GM12878 (cell line): ENCODE data around the gene RHEB. TPM values are rescaled to one million over a fixed set of nuclear protein-coding genes. Genes with fewer than 3 reads are reported as not detected.
A peak's percentile ranks its signal among the peaks of the same experiment; 100 is the strongest.

Experiments used
- ATAC-seq: fragments of 200-7000 bp; cut with Tn5 transposase; 3 replicates; pipeline ENCODE4 v1.9.1; 2020; ENCODE audit warnings: mild to moderate bottlenecking, moderate library complexity
- BruUV-seq: library from RNA; stranded (reverse); fragments of 400-500 nt; replicated peaks from 2 replicates; lab custom pipeline; 2021; lab: Mats Ljungman, UMichigan
- CTCF ChIA-PET: fragments of 300-600 bp; sonication (Branson Sonifier 250); formaldehyde crosslinking; extraction: SDS; loops from one replicate; lab custom pipeline; 2021; ENCODE audit warnings: inconsistent platforms; lab: Yijun Ruan, JAX
- POLR2A ChIA-PET: fragments of 350-600 bp; formaldehyde crosslinking; extraction: SDS; loops from one replicate; lab custom pipeline; 2021; ENCODE audit warnings: inconsistent platforms; lab: Charles Lee
- RAD21 ChIA-PET: fragments of 300-600 bp; sonication (Branson Sonifier 250); formaldehyde crosslinking; loops from one replicate; lab custom pipeline; 2023; ENCODE audit warnings: antibody characterized with exemption; ENCODE audit not compliant: unreplicated experiment; lab: Charles Lee
- SMC1A ChIA-PET: fragments of 300-600 bp; sonication (Branson Sonifier 250); formaldehyde crosslinking; loops from one replicate; lab custom pipeline; 2023; ENCODE audit not compliant: unreplicated experiment, uncharacterized antibody; lab: Charles Lee
- DNase-seq: peaks from one replicate; pipeline ENCODE4 v3.0.0-alpha.2; 2011; ENCODE audit warnings: low read depth, low spot score
- FAIRE-seq: peaks from 3 replicates; lab custom pipeline; 2011; peaks lifted over from hg19 to GRCh38; lab: Jason Lieb, UNC
- H2AFZ ChIP-seq: 2 replicates; pipeline ENCODE4 v1.6.0; 2011; ENCODE audit warnings: low read depth, low read length, control low read depth; ENCODE audit not compliant: control insufficient read depth
- H3K27ac ChIP-seq: 2 replicates; pipeline ENCODE4 v1.5.1; 2011; ENCODE audit warnings: control low read depth; ENCODE audit not compliant: control insufficient read depth, insufficient read depth
- H3K27me3 ChIP-seq, 2 experiments: replicated peaks in 1 of 2; 2 replicates each; pipeline versions ENCODE4 v1.6.0 to v1.6.1; 2011; ENCODE audit warnings: low read length in 1 of 2; ENCODE audit not compliant: control insufficient read depth in 2 of 2, insufficient read depth in 2 of 2
- H3K36me3 ChIP-seq, 2 experiments: 2 replicates each; pipeline ENCODE4 v1.5.1; 2011; ENCODE audit warnings: low read length in 1 of 2; ENCODE audit not compliant: control insufficient read depth in 2 of 2, insufficient read depth in 2 of 2
- H3K4me1 ChIP-seq: 2 replicates; pipeline ENCODE4 v1.6.1; 2011; ENCODE audit warnings: mild to moderate bottlenecking, low read length, moderate library complexity, mixed read lengths; ENCODE audit not compliant: control insufficient read depth, insufficient read depth
- H3K4me2 ChIP-seq: 2 replicates; pipeline ENCODE4 v1.6.0; 2011; ENCODE audit warnings: control low read depth; ENCODE audit not compliant: control insufficient read depth, insufficient read depth
- H3K4me3 ChIP-seq: fragments of 200-600 bp; sonication (generic); 2 replicates; pipeline ENCODE4 v1.5.1; 2016
- H3K79me2 ChIP-seq: 2 replicates; pipeline ENCODE4 v1.6.0; 2011; ENCODE audit warnings: low read length; ENCODE audit not compliant: control insufficient read depth, insufficient read depth
- H3K9ac ChIP-seq: 2 replicates; pipeline ENCODE4 v1.8.0; 2011; ENCODE audit warnings: low read length, control low read depth, mixed read lengths; ENCODE audit not compliant: control insufficient read depth, insufficient read depth
- H3K9me3 ChIP-seq: replicated peaks from 3 replicates; pipeline ENCODE4 v1.5.1; 2011; ENCODE audit warnings: mild to moderate bottlenecking, low read length; ENCODE audit not compliant: control insufficient read depth, insufficient read depth
- H4K20me1 ChIP-seq: 2 replicates; pipeline ENCODE4 v1.6.0; 2011; ENCODE audit not compliant: control insufficient read depth, insufficient read depth
- CBX3 ChIP-seq: fragments of 200-600 bp; sonication (generic); IDR thresholded peaks from 2 replicates; pipeline ENCODE4 v1.6.1; 2016; ENCODE audit warnings: low read depth, borderline replicate concordance
- CREB1 ChIP-seq: IDR thresholded peaks from 2 replicates; pipeline ENCODE4 v1.6.1; 2012; ENCODE audit warnings: low read depth, mild to moderate bottlenecking, inconsistent platforms
- KAT2A ChIP-seq: conservative IDR thresholded peaks from 2 replicates; pipeline ENCODE4 v1.6.1; 2011; ENCODE audit warnings: low read depth, low read length; ENCODE audit not compliant: control insufficient read depth
- MYC ChIP-seq: IDR thresholded peaks from 2 replicates; pipeline ENCODE4 v1.6.1; 2011; ENCODE audit warnings: mild to moderate bottlenecking, low read length, moderate library complexity, inconsistent platforms; ENCODE audit not compliant: insufficient read depth, insufficient replicate concordance, insufficient read length, severe bottlenecking
- POLR2A ChIP-seq: IDR thresholded peaks from 2 replicates; pipeline ENCODE4 v1.6.1; 2011; ENCODE audit warnings: low read depth, mild to moderate bottlenecking, low read length
- SKIL ChIP-seq: fragments of 450-650 bp; IDR thresholded peaks from 2 replicates; pipeline ENCODE4 v1.6.1; 2017; ENCODE audit warnings: mild to moderate bottlenecking, low read depth, inconsistent platforms; ENCODE audit not compliant: poor library complexity, severe bottlenecking
- SMARCA5 ChIP-seq: fragments of 450-650 bp; IDR thresholded peaks from 2 replicates; pipeline ENCODE4 v1.6.1; 2017; ENCODE audit warnings: mild to moderate bottlenecking
- ZBED1 ChIP-seq: IDR thresholded peaks from 2 replicates; pipeline ENCODE4 v1.6.1; 2016; ENCODE audit warnings: borderline replicate concordance
- ZNF24 ChIP-seq: fragments of 450-650 bp; IDR thresholded peaks from 2 replicates; pipeline ENCODE4 v1.6.1; 2017; ENCODE audit warnings: antibody characterized with exemption, mild to moderate bottlenecking
- WGBS: methylation state at CpG from one replicate; pipeline ENCODE4 v1.1.6; 2016; ENCODE audit warnings: low lambda C conversion rate; ENCODE audit not compliant: insufficient replicate concordance, insufficient coverage; ENCODE audit errors: missing lambda C conversion rate; 5-methylcytosine and 5-hydroxymethylcytosine counted together
- in situ Hi-C: fragments of 300-500 bp; cut with MboI; formaldehyde crosslinking; loops from 9 replicates; pipeline ENCODE4 v1.14.3; 2018; ENCODE audit warnings: mixed read lengths
- intact Hi-C: fragments of 100-400 bp; cut with micrococcal nuclease; formaldehyde crosslinking; loops from one replicate; pipeline ENCODE4 v1.14.2; 2022; ENCODE audit not compliant: unreplicated experiment
- polyA plus RNA-seq, 11 experiments: library from polyadenylated mRNA; depleted of rRNA in 4 of 11; unstranded in 6 of 11; stranded (reverse) in 5 of 11; fragments of >200 nt; fragmentation: Nextera tagmentation in 4 of 11; fragmentation: Illumina TruSeq in 1 of 11; extraction: Ambion mirVana in 4 of 11; extraction: Trizol in 1 of 11; gene quantifications; 1 replicate in 1 of 11; 2 replicates in 10 of 11; pipeline versions ENCODE4 v1.2.1 to v1.2.3, GENCODE V29; 2011 to 2016; ENCODE audit warnings: inconsistent platforms in 2 of 11, missing spikeins in 2 of 11, low read depth in 1 of 11
- total RNA-seq, 4 experiments: library from RNA; depleted of rRNA in 3 of 4; stranded (reverse); fragments of >200 nt in 3 of 4; fragmentation: Illumina TruSeq in 1 of 4; extraction: Trizol in 1 of 4; gene quantifications; 2 replicates each; pipeline versions ENCODE4 v1.2.1 to v1.2.3, GENCODE V29; 2013 to 2021
- TF ChIP-seq, protein P1 (sequence below): IDR thresholded peaks from 2 replicates; pipeline ENCODE4 v1.6.1; 2012; ENCODE audit warnings: mild to moderate bottlenecking, low read depth, low read length

Gene RHEB
- total and polyA plus RNA-seq, 10 of the 15 experiments (the other 5 are each of a cell fraction or from before 2014, with no cell fraction given): 6.2 to 67.8 (median 38.0) TPM

DNA sequence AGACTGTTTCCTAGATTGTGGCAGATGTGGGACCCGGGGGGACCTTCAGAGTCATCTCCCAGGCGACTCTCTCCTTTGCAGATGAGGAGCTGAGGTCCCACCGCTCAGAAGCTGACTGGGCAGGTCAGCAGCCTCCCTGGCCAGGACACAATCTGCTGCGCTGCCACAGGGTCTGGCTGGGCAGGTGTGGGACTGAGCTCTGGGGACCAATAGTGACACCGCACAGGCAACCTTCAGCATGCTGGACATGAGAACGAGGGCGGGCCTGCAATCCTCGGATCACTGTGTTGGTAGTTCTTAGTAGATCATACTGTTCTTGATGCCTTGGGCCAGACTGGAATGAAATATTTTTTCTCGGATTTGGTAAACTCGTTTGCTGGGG is 59.2 kb downstream of the RHEB start:
- no peaks in the 10 kb centered on the region for H3K79me2 ChIP-seq
- no peaks in the 10 kb centered on the region for H3K27me3 ChIP-seq
- BruUV-seq: no TSS peak
- FAIRE-seq (no peak), ATAC-seq (no peak), DNase-seq (no peak)
- intact Hi-C loops (no loop called here), in situ Hi-C loops (no loop called here)
- SMC1A ChIA-PET: interaction anchor here (1.1 kb wide), 1 partner anchor 11 kb away, joined by 3 read pairs; no protein-coding TSS in a partner anchor
- TF ChIP-seq POLR2A: 0 out of 2 replicates have a peak, but pooled peaks have one; percentile 25
- TF ChIP-seq MYC: no peak
- no peak for TF ChIP-seq KAT2A
- no peaks in the 10 kb centered on the region for H4K20me1 ChIP-seq
- H3K4me1 ChIP-seq: no peaks in the 10 kb centered on the region
- RAD21 ChIA-PET: no interaction called here
- no peak overlapping the region for H3K27ac ChIP-seq
- no peak overlapping the region for H3K9ac ChIP-seq
- H3K36me3 ChIP-seq: peaks cover 8 to 10% of the 10 kb centered on the region in 2 experiments
- POLR2A ChIA-PET: no interaction called here
- CTCF ChIA-PET: interaction anchor here (1.0 to 1.6 kb wide), 2 partner anchors 55 to 59 kb away, joined by 3 read pairs; partner anchors contain the start of gene RHEB
- WGBS: 81% methylated on average over 10 of the region's 10 CpGs
- no peak overlapping the region for H3K4me2 ChIP-seq
- H3K4me3 ChIP-seq: no peak overlapping the region
- H2AFZ ChIP-seq: no peak overlapping the region
- H3K9me3 ChIP-seq: peaks cover 15% of the 10 kb centered on the region; the same call in 2 of the 3 replicates

DNA sequence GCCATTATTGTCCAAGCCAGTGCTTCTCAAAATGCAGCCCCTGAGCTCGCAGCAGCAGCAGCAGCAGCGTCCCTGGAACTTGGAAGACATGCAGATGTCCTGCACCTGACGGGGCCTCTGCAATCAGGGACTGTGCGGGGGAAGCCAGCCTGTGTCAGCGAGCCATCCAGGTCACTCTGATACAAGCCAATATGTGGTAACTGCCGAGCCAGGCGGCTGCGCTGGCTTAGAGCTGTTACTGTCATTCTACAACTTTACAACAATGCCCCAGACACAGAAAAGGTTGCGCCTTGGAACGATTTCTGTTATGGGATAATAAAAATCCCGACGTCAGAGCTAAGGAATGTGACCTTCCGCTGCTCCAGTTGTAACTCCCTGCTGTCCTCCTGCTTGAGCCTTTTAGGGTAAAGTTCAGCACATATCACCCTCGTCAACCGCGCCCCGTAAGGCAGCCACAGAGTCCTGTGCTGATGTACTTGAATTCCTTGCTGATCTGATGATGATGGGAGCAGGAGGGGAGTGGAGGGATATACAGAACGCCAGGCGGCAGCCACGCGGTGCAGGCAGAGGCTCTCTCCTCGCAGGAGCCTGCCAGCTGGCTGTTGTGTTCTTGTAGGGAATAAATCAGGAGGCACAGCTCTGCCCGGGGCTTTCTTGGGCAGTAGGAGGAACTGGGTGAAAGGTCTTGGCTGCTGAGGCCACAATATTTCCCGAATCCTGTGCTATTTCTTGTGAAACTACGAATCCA is 59.8 kb downstream of the RHEB start:
- ChIA-PET CTCF (interaction anchor here (1.6 kb wide), 1 partner anchor 56 kb away, joined by 3 read pairs; no protein-coding TSS in a partner anchor), POLR2A (interaction anchor here (0.6 kb wide), 1 partner anchor 16 kb away, joined by 4 read pairs; no protein-coding TSS in a partner anchor), RAD21 (no interaction called here), SMC1A (no interaction called here)
- intact Hi-C loops (no loop called here), in situ Hi-C loops (no loop called here)
- 69% methylated on average over 25 of the region's 25 CpGs for WGBS
- no peak for FAIRE-seq
- Histone ChIP-seq H4K20me1 (no peaks in the 10 kb centered on the region), H3K9ac (no peak overlapping the region), H3K27me3 (no peaks in the 10 kb centered on the region), H2AFZ (no peak overlapping the region), H3K27ac (no peak overlapping the region), H3K4me1 (no peaks in the 10 kb centered on the region), H3K4me3 (no peak overlapping the region), H3K9me3 (peaks cover 12% of the 10 kb centered on the region; the same call in 2 of the 3 replicates), H3K79me2 (no peaks in the 10 kb centered on the region), H3K4me2 (no peak overlapping the region), H3K36me3 (peaks cover 5 to 6% of the 10 kb centered on the region in 2 experiments; a peak in 3 of 4 replicates)
- no peak for ATAC-seq
- DNase-seq: no peak
- no TSS peak for BruUV-seq
- TF ChIP-seq ZBED1 (no peak), ZNF24 (no peak), CBX3 (no peak), SKIL (no peak), CREB1 (no peak), SMARCA5 (no peak)
- TF ChIP-seq, protein P1, sequence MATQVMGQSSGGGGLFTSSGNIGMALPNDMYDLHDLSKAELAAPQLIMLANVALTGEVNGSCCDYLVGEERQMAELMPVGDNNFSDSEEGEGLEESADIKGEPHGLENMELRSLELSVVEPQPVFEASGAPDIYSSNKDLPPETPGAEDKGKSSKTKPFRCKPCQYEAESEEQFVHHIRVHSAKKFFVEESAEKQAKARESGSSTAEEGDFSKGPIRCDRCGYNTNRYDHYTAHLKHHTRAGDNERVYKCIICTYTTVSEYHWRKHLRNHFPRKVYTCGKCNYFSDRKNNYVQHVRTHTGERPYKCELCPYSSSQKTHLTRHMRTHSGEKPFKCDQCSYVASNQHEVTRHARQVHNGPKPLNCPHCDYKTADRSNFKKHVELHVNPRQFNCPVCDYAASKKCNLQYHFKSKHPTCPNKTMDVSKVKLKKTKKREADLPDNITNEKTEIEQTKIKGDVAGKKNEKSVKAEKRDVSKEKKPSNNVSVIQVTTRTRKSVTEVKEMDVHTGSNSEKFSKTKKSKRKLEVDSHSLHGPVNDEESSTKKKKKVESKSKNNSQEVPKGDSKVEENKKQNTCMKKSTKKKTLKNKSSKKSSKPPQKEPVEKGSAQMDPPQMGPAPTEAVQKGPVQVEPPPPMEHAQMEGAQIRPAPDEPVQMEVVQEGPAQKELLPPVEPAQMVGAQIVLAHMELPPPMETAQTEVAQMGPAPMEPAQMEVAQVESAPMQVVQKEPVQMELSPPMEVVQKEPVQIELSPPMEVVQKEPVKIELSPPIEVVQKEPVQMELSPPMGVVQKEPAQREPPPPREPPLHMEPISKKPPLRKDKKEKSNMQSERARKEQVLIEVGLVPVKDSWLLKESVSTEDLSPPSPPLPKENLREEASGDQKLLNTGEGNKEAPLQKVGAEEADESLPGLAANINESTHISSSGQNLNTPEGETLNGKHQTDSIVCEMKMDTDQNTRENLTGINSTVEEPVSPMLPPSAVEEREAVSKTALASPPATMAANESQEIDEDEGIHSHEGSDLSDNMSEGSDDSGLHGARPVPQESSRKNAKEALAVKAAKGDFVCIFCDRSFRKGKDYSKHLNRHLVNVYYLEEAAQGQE: no peak
